Mammary epithelial cell (primary cell): Measurements from ENCODE around the gene TSPAN5.

Experiments used
- EZH2 ChIP-seq: IDR thresholded peaks from 2 replicates; pipeline ENCODE4 v1.6.1; 2012; ENCODE audit warnings: low read length, inconsistent platforms, borderline replicate concordance
- TF ChIP-seq, protein P1 (sequence below), 2 donors: IDR thresholded peaks in 1 of 2; conservative IDR thresholded peaks in 1 of 2; 2 replicates each; pipeline ENCODE4 v1.5.1; 2011 to 2012; ENCODE audit warnings: inconsistent platforms in 2 of 2, low read length in 2 of 2, mild to moderate bottlenecking in 2 of 2, control low read depth in 1 of 2, low read depth in 1 of 2; ENCODE audit not compliant: insufficient read depth in 1 of 2; ENCODE audit errors: extremely low read depth in 1 of 2

GRCh38 chr4:98555798-98556445 lies 102.5 kb downstream of the TSPAN5 start:
- TF ChIP-seq EZH2: no peak
- TF ChIP-seq, protein P1, sequence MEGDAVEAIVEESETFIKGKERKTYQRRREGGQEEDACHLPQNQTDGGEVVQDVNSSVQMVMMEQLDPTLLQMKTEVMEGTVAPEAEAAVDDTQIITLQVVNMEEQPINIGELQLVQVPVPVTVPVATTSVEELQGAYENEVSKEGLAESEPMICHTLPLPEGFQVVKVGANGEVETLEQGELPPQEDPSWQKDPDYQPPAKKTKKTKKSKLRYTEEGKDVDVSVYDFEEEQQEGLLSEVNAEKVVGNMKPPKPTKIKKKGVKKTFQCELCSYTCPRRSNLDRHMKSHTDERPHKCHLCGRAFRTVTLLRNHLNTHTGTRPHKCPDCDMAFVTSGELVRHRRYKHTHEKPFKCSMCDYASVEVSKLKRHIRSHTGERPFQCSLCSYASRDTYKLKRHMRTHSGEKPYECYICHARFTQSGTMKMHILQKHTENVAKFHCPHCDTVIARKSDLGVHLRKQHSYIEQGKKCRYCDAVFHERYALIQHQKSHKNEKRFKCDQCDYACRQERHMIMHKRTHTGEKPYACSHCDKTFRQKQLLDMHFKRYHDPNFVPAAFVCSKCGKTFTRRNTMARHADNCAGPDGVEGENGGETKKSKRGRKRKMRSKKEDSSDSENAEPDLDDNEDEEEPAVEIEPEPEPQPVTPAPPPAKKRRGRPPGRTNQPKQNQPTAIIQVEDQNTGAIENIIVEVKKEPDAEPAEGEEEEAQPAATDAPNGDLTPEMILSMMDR (conservative IDR thresholded peaks at IDR 0.05 in 1 of 2, IDR thresholded peaks at IDR 0.05 in 1 of 2; ENCODE audit: extremely low read depth in 1 of 2, insufficient read depth in 1 of 2, low read depth in 1 of 2, low read length in 2 of 2): no peak
